Measurements from ENCODE around the gene ERI3. TPM values are rescaled to one million over a fixed set of nuclear protein-coding genes. Genes with fewer than 3 reads are reported as not detected.

The ERI3 gene
- total RNA-seq, 1 donor from 2014 or later, result 83.3 TPM

DNA sequence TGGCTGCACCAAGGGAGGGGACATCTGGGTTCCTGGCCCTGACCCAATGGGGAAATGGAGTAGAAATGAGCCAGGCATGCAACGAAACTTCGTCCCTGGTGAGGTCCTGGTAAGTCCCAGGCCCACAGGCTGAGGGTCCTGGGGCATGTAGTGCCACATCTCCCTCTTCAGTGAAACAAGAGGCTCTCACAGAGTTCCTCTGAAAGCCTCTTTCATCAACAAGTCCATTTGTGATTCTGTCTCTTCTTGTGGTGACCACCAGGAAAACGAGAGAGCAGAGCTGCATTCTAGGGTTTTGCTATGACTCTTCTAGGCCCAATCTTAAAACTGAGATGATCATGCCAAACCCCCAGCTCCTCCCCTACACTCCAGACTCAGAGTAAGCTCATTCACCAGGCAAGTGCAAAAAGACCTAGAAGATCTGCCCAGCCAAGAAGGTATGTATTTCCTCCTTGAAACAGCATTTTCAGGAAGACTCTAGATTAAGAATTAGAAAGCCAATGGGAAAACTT, 25.7 kb upstream of the ERI3 start:
- Mint-ChIP-seq H3K36me3 (ENCODE audit: low read depth) (no peaks in the 10 kb centered on the region), H3K9me3 (no peaks in the 10 kb centered on the region), H3K4me3 (no peak overlapping the region), H3K27me3 (ENCODE audit: low read depth) (peaks cover 20% of the 10 kb centered on the region), H3K27ac (ENCODE audit: unreplicated experiment) (no peak overlapping the region), H3K4me1 (peaks cover 13% of the 10 kb centered on the region)
- no peak for TF ChIP-seq CTCF (conservative IDR thresholded peaks at IDR 0.05)
- no peak for DNase-seq (ENCODE audit: low read depth, low spot score)

DNA sequence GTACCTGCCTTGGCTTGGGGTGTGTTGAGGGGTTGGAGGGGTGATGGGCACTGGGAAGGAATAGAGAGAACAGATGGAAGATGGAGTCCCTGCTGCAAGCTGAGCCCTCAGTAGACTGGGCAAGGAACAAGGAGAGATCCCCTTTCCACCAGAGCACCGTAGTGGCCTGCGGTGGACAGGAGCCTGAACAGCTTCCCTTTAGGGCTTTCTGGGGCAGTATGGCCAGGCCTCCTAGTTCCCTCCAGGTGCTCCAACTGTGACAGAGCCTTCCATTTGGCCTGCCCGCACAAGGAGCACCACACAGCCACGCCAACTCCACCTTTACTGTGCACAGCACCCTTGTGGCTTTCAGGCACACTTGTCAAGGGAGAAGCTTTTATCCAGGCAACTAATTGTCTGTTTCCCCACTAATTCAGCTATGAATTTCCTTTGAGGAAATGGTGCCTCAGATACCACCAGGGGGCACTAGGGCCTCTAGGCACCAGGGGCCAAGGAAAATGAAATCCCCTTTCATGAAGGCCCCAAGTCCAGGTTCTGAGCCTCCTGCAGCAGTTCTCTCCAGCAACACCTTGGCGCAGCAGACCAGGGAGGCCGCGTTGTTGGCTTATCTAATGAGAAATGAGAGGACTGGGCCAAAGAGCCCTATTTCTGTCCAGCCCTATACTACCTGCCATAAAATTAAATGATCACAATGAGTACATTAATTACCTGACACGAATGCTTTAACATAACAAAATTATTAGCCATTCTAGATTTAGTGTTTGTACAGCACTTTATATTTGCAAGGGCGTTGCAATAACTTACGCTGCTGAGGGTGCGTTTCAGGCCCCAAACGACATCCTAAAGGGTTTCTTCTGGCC, 23.1 kb upstream of the ERI3 start:
- TF ChIP-seq CTCF (conservative IDR thresholded peaks at IDR 0.05), result peak; percentile 77
- H3K4me1 Mint-ChIP-seq, result peaks cover 9% of the 10 kb centered on the region

GRCh38 chr1:44375547-44375946, 20.5 kb upstream of the ERI3 start:
- peaks cover 9% of the 10 kb centered on the region for H3K4me1 Mint-ChIP-seq
- H3K4me3 Mint-ChIP-seq, result no peak overlapping the region
- no peak overlapping the region for H3K27ac Mint-ChIP-seq (ENCODE audit: unreplicated experiment)
- no peaks in the 10 kb centered on the region for H3K36me3 Mint-ChIP-seq (ENCODE audit: low read depth)
- no peak for TF ChIP-seq CTCF (conservative IDR thresholded peaks at IDR 0.05)
- peaks cover 6% of the 10 kb centered on the region for H3K27me3 Mint-ChIP-seq (ENCODE audit: low read depth)
- H3K9me3 Mint-ChIP-seq, result peaks cover 3% of the 10 kb centered on the region
- no peak for DNase-seq (ENCODE audit: low read depth, low spot score)

More for the DNA sequence above, 23.1 kb upstream of the ERI3 start:
- Mint-ChIP-seq H3K4me3 (no peak overlapping the region), H3K36me3 (ENCODE audit: low read depth) (no peaks in the 10 kb centered on the region), H3K9me3 (peaks cover 1% of the 10 kb centered on the region), H3K27me3 (ENCODE audit: low read depth) (peaks cover 7% of the 10 kb centered on the region), H3K27ac (ENCODE audit: unreplicated experiment) (no peak overlapping the region)
- DNase-seq (ENCODE audit: low read depth, low spot score), result peak; percentile 53

GRCh38 chr1:44371206-44371605, 16.1 kb upstream of the ERI3 start:
- peak overlapping the region; percentile 29 for H3K27ac Mint-ChIP-seq (ENCODE audit: unreplicated experiment)
- H3K4me1 Mint-ChIP-seq, result peaks cover 24% of the 10 kb centered on the region
- peaks cover 2% of the 10 kb centered on the region for H3K27me3 Mint-ChIP-seq (ENCODE audit: low read depth)
- no peak for TF ChIP-seq CTCF (conservative IDR thresholded peaks at IDR 0.05)
- peaks cover 3% of the 10 kb centered on the region for H3K9me3 Mint-ChIP-seq
- no peak for DNase-seq (ENCODE audit: low read depth, low spot score)
- no peaks in the 10 kb centered on the region for H3K36me3 Mint-ChIP-seq (ENCODE audit: low read depth)
- no peak overlapping the region for H3K4me3 Mint-ChIP-seq

- DNase-seq (ENCODE audit: low read depth, low spot score), result peak; percentile 16
- H3K9me3 Mint-ChIP-seq, result peaks cover 3% of the 10 kb centered on the region
- H3K27me3 Mint-ChIP-seq (ENCODE audit: low read depth), result peaks cover 2% of the 10 kb centered on the region
- H3K36me3 Mint-ChIP-seq (ENCODE audit: low read depth), result no peaks in the 10 kb centered on the region
- no peak overlapping the region for H3K4me3 Mint-ChIP-seq
- peaks cover 24% of the 10 kb centered on the region for H3K4me1 Mint-ChIP-seq
- no peak for TF ChIP-seq CTCF (conservative IDR thresholded peaks at IDR 0.05)
- H3K27ac Mint-ChIP-seq (ENCODE audit: unreplicated experiment), result peak overlapping the region; percentile 73
Measured at GRCh38 chr1:44368471-44369151, 13.6 kb upstream of the ERI3 start.
